Measurements from ENCODE around the gene C1RL.

The C1RL gene

DNA sequence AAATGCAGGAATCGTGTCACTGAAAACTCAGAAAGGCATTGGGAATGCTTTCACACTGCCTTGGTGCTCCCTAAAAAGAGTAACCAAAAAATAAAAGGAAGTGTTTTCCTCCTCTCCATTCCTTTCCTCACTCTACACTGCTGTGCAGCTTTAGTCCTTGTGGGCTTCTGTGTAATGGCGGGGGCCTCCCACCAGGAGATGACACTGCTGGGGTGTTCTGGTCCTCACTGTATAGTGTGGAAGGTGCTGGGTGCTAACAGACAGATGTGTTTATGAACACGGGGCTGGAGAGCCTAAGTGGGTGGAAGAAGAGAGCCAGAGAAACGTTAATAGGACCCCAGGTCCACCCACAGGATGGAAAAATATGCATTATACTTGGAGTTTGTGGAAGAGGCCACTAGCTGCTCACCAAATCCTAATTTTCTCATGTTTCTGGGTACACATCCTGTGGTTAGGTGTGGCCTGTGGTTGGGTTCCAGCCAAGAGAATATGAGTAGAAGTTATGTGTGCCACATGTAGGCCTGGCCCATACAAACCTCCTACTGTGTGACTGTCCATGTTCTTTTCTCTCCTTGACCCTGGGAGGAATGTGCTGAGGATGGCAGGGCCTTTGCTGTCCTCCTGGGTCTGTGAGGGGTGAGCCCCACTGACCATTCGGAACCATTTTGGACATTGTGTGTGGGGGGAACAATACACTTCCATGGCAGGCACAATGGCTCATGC is 62.5 kb downstream of the C1RL start:
- no peak overlapping the region for H3K4me3 ChIP-seq (ENCODE audit: low read depth, low read length)
- no peak for DNase-seq (ENCODE audit: low read depth)
- TF ChIP-seq, protein P1, sequence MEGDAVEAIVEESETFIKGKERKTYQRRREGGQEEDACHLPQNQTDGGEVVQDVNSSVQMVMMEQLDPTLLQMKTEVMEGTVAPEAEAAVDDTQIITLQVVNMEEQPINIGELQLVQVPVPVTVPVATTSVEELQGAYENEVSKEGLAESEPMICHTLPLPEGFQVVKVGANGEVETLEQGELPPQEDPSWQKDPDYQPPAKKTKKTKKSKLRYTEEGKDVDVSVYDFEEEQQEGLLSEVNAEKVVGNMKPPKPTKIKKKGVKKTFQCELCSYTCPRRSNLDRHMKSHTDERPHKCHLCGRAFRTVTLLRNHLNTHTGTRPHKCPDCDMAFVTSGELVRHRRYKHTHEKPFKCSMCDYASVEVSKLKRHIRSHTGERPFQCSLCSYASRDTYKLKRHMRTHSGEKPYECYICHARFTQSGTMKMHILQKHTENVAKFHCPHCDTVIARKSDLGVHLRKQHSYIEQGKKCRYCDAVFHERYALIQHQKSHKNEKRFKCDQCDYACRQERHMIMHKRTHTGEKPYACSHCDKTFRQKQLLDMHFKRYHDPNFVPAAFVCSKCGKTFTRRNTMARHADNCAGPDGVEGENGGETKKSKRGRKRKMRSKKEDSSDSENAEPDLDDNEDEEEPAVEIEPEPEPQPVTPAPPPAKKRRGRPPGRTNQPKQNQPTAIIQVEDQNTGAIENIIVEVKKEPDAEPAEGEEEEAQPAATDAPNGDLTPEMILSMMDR (IDR thresholded peaks at IDR 0.05; ENCODE audit: low read depth, low read length, missing control alignments), result no peak

DNA sequence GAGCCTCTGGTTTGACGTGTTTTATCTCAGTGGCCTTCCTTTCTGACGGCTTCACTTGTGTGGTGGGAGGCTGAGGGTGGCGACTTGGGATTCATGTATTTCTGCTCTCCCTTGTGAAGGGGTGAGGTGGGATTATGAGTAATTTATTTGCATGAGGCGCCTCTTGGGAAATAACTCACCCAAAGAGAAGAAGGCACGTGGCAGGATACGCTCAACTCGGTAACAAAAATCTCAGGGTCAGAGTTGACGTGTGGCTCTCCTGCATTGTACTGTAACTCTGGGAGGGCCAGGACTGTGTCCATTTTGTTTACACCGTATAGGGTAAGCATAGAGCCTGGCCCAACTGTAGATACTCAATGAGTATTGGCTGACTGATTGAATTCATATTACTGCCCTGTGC is 63.1 kb downstream of the C1RL start:
- H3K4me3 ChIP-seq (ENCODE audit: low read depth, low read length), result no peak overlapping the region
- no peak for DNase-seq (ENCODE audit: low read depth)
- TF ChIP-seq, protein P1 (IDR thresholded peaks at IDR 0.05; ENCODE audit: low read depth, low read length, missing control alignments), result no peak

Data from GM12864 (cell line).